ENCODE results near the gene NOD2. TPM values are rescaled to one million over a fixed set of nuclear protein-coding genes. Genes with fewer than 3 reads are reported as not detected.

NOD2 gene
- total RNA-seq, 1 experiment from 2014 or later: 0.17 TPM

DNA sequence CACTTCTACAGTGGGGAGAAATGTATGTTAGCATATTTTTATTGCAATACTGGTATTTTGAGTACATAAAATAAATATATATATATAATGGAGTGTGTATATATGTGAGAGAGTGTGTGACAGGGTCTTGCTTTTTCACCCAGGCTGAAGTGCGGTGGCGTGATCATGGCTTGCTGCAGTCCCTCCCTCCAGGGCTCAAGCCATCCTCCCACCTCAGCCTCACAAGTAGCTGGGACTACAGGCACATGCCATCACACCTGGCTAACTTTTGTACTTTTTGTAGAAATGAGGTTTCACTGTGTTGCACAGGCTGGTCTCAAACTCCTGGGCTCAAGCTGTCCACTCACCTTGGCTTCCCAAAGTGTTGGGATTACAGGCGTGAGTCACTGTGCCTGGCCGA lies 52.5 kb downstream of the NOD2 start:
- no peaks in the 10 kb centered on the region for H3K9me3 Mint-ChIP-seq
- no peak overlapping the region for H4K91ac ChIP-seq (ENCODE audit: insufficient read length, low read depth, low read length)
- H3K18ac ChIP-seq (ENCODE audit: insufficient read length, low read depth, low read length): no peak overlapping the region
- H2BK15ac ChIP-seq (ENCODE audit: low read depth, low read length): no peak overlapping the region
- peaks cover 29 to 40% of the 10 kb centered on the region in 2 experiments for H3K4me1 Mint-ChIP-seq
- H3K23me2 ChIP-seq (ENCODE audit: insufficient read length, low read depth, low read length, poor library complexity, severe bottlenecking): peaks cover 3% of the 10 kb centered on the region
- no peak overlapping the region for H2BK5ac ChIP-seq (ENCODE audit: insufficient read length, low read length)
- H3K4me1 ChIP-seq (ENCODE audit: insufficient read depth, low read length): 0 out of 2 replicates have a peak, but pooled peaks cover 3% of the 10 kb centered on the region
- H4K5ac ChIP-seq (ENCODE audit: insufficient read length, low read depth, low read length): no peak overlapping the region
- H2BK12ac ChIP-seq (ENCODE audit: insufficient read length, low read depth, low read length): no peak overlapping the region
- no peak overlapping the region for H3K4ac ChIP-seq (ENCODE audit: low read depth, low read length)
- no peaks in the 10 kb centered on the region for H3K79me1 ChIP-seq (ENCODE audit: insufficient read depth, low read depth, low read length, poor library complexity, severe bottlenecking)
- no peak for TF ChIP-seq CTCF (conservative IDR thresholded peaks at IDR 0.05)
- H3K4me2 ChIP-seq (ENCODE audit: insufficient read depth, insufficient read length, low read length): no peak overlapping the region
- no peak overlapping the region for H3K14ac ChIP-seq (ENCODE audit: insufficient read depth, low read length)
- H3K79me2 ChIP-seq (ENCODE audit: insufficient read depth, low read length): no peaks in the 10 kb centered on the region
- H4K8ac ChIP-seq (replicated peaks; ENCODE audit: insufficient read length, low read depth, low read length): no peak overlapping the region
- H3K9me3 ChIP-seq (ENCODE audit: control insufficient read depth, low read depth, low read length): no peaks in the 10 kb centered on the region
- WGBS (ENCODE audit: extremely low coverage, insufficient read length, low lambda C conversion rate): no CpG with 5 or more reads among the region's 4 CpGs
- H2AK5ac ChIP-seq (ENCODE audit: insufficient read length, low read length): no peak overlapping the region
- no peak overlapping the region for H3T11ph ChIP-seq (ENCODE audit: low read length)
- H3K4me3 Mint-ChIP-seq: no peak overlapping the region
- H2BK20ac ChIP-seq (ENCODE audit: low read depth, low read length, poor library complexity, severe bottlenecking): no peak overlapping the region
- H3K36me3 Mint-ChIP-seq (ENCODE audit: insufficient read depth in 1 of 3, low read depth in 3 of 3): no peaks in the 10 kb centered on the region
- no peak overlapping the region for H3K9ac ChIP-seq (ENCODE audit: extremely low read depth, insufficient read length, low read length)
- no peaks in the 10 kb centered on the region for H3K27me3 Mint-ChIP-seq (ENCODE audit: low read depth)
- H3K56ac ChIP-seq (ENCODE audit: insufficient read length, low read depth, low read length): no peak overlapping the region
- H3K27me3 ChIP-seq (ENCODE audit: insufficient read depth, low read length): no peaks in the 10 kb centered on the region
- no peak for DNase-seq
- no peak overlapping the region for H3K23ac ChIP-seq (ENCODE audit: insufficient read length, low read depth, low read length)
- H4K20me1 ChIP-seq (ENCODE audit: control insufficient read depth, insufficient read depth, insufficient read length): no peaks in the 10 kb centered on the region
- no peak overlapping the region for H3K27ac Mint-ChIP-seq
- H2BK120ac ChIP-seq (ENCODE audit: low read depth, low read length, poor library complexity, severe bottlenecking): no peak overlapping the region
- H3K27ac ChIP-seq (ENCODE audit: insufficient read length, low read depth, low read length): no peak overlapping the region
- no peak overlapping the region for H2AFZ ChIP-seq (ENCODE audit: low read length)

Measured in H9 (cell line).